Keratinocyte (primary cell): ENCODE data around the gene LEKR1.

Experiments
- EZH2 ChIP-seq: IDR thresholded peaks from one replicate; pipeline ENCODE4 v1.6.1; 2012; ENCODE audit warnings: inconsistent platforms, mild to moderate bottlenecking, low read length, moderate library complexity
- TF ChIP-seq, protein P1 (sequence below), 3 experiments: IDR thresholded peaks in 1 of 3; conservative IDR thresholded peaks in 1 of 3; optimal IDR thresholded peaks in 1 of 3; 2 replicates in 2 of 3; 3 replicates in 1 of 3; pipeline versions ENCODE3 to v1.5.1; 2011; ENCODE audit warnings: low read length in 3 of 3, mild to moderate bottlenecking in 3 of 3, moderate library complexity in 2 of 3, control low read depth in 1 of 3, inconsistent platforms in 1 of 3; ENCODE audit not compliant: insufficient read depth in 2 of 3; ENCODE audit errors: extremely low read depth in 1 of 3

- TF ChIP-seq, protein P1, sequence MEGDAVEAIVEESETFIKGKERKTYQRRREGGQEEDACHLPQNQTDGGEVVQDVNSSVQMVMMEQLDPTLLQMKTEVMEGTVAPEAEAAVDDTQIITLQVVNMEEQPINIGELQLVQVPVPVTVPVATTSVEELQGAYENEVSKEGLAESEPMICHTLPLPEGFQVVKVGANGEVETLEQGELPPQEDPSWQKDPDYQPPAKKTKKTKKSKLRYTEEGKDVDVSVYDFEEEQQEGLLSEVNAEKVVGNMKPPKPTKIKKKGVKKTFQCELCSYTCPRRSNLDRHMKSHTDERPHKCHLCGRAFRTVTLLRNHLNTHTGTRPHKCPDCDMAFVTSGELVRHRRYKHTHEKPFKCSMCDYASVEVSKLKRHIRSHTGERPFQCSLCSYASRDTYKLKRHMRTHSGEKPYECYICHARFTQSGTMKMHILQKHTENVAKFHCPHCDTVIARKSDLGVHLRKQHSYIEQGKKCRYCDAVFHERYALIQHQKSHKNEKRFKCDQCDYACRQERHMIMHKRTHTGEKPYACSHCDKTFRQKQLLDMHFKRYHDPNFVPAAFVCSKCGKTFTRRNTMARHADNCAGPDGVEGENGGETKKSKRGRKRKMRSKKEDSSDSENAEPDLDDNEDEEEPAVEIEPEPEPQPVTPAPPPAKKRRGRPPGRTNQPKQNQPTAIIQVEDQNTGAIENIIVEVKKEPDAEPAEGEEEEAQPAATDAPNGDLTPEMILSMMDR (optimal IDR thresholded peaks at IDR 0.05 in 1 of 3, IDR thresholded peaks at IDR 0.05 in 1 of 3, conservative IDR thresholded peaks at IDR 0.05 in 1 of 3; ENCODE audit: extremely low read depth in 1 of 3, insufficient read depth in 2 of 3, low read length in 3 of 3), result no peak
- TF ChIP-seq EZH2, result no peak
Observed at GRCh38 chr3:156816091-156816793, 9.9 kb upstream of the LEKR1 start.
